T-helper 2 cell (primary cell): ENCODE data around the gene TP53.
"Not testable (repeated sequence)": the region's sequence is repeated elsewhere in the genome, so short reads cannot be mapped to it uniquely, and the experiment has no call there.

Experiments used
- DNase-seq, 5 experiments: peaks; one replicate each; pipeline versions ENCODE4 v3.0.0 to v3.0.0-alpha.2; 2012 to 2022

The TP53 gene

GRCh38 chr17:7629939-7630571 lies 57.2 kb downstream of the TP53 start, which contains the start of gene SHBG:
Gene SHBG (plus strand): TSS chr17:7630135. CDS start chr17:7630173, 38 bp downstream.
- DNase-seq = no peak

- peak; percentile 60 to 93 (median 76) for DNase-seq
Measured at GRCh38 chr17:7627250-7628121, 59.8 kb downstream of the TP53 start, which contains the start of gene SAT2. Gene SAT2 (minus strand): TSS chr17:7627821. CDS start chr17:7627635, 186 bp downstream.

DNA sequence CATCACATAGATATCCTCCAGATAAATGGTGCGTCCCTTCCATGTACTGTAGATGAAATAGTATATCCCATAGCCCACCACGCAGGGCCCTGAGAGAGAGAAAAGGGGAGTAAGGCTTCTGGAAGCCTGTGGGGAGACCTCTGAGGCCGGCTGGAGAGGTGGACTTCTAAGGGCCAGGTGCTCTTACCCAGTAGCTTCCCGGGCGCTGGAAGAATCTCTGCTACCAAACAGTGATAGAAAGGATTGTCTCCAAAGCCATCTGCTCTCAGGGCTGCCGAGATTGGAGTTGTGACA lies 60.4 kb downstream of the TP53 start:
- no peak for DNase-seq

DNA sequence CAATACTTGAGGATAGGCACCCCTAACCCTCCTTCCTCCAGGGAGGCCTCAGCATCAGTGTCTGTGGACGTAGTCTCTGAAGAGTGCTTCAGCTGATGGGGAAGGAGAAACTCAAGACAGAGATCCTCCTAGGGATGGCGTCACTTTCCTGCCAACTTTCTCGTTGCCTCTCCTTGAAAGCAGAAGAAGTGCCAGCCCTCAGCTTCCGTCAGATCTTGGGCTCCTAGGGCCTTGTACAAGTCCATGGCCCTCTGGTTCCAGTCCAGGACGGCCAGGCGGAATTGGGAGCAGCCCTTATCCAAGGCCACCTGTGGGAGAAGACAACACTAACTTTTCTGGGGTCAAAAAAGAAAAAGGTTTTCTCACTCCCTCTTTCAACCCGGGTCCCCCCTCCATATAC lies 61.0 kb downstream of the TP53 start:
- DNase-seq = no peak

DNA sequence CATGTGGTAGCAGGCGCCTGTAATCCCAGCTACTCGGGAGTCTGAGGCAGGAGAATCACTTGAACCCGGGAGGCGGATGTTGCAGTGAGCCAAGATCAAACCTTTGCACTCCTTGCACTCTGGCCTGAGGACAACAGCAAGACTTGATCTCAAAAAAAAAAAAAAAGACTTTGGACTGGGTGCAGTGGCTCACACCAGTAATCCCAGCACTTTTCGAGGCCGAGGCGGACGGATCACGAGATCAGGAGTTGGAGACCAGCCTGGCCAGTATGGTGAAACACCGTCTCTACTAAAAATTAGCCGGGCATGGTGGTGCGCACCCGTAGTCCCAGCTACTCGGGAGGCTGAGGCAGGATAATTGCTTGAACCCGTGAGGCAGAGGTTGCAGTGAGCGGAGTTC lies 61.5 kb downstream of the TP53 start:
- DNase-seq = not testable (repeated sequence)

DNA sequence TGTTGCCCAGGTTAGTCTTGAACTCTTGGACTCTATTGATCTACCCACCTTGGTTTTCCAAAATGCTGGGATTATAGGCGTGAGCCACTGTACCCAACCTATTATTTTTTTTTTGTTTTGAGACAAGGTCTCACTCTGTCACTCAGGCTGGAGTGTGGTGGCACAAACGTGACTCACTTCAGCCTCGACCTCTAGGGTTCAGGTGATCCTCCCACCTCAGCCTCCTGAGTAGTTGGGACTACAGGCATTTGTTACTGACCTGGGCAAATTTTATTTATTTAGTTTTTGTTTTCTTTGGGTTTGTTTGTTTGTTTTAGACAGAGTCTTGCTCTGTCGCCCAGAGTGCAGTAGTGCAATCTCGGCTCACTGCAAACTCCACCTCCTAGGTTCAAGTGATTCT lies 63.6 kb downstream of the TP53 start:
- DNase-seq = no peak

- no peak for DNase-seq
Measured at GRCh38 chr17:7620835-7621234, 66.5 kb downstream of the TP53 start.

DNA sequence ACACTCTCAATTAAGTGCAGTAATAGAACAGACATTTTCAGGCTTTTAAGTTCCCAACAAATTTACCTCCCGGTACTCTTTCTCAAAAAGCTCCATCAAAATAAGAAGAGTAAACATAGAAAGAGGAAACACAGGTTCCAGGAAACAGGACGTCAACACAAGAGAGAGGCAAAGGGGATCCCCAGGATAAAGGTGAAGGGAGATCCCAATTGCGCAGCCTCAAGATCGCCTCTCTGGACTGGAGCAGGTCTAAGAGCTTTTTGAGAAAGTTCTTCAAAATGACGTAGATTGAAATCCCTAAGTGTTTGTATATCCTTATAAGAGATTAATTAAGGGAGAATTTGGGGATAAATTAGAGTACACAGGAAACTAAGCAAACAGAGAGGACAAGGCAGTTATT lies 68.7 kb downstream of the TP53 start:
- DNase-seq = no peak
